ENCODE results near the gene DCLRE1A.
"Not testable (repeated sequence)": the region's sequence is repeated elsewhere in the genome, so short reads cannot be mapped to it uniquely, and the experiment has no call there.

The DCLRE1A gene

DNA sequence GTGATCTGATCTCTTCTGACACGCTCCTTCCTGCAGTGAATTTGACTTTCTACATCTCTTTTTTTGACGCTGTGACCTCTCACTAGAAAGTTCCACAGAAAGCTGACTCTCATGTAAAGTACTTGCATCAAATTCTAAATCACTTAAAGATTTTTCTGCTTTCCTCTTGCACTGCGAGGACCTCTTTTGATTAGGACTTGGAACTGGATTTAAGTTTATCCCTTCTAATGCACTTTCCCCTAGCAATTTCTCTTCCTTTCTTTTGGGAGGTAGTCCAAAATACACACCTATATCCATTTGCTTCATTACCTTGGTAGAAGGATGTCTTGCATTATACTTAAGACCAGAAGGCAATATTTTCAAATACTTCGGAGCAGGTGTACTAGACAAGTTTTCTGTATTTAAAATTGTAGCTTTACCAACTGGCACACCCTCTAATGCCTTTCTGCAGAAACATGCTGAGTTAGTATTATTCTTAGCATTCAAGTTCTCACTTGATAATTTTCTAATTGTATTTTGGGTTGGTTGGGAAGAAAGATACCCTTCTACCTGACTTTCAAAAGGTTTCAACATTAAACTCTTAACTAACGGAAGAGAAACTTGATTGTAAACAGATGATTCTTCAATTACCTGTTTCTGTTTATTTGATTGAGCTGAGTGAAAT, 4.6 kb downstream of the DCLRE1A start:
- TF ChIP-seq, protein P1, sequence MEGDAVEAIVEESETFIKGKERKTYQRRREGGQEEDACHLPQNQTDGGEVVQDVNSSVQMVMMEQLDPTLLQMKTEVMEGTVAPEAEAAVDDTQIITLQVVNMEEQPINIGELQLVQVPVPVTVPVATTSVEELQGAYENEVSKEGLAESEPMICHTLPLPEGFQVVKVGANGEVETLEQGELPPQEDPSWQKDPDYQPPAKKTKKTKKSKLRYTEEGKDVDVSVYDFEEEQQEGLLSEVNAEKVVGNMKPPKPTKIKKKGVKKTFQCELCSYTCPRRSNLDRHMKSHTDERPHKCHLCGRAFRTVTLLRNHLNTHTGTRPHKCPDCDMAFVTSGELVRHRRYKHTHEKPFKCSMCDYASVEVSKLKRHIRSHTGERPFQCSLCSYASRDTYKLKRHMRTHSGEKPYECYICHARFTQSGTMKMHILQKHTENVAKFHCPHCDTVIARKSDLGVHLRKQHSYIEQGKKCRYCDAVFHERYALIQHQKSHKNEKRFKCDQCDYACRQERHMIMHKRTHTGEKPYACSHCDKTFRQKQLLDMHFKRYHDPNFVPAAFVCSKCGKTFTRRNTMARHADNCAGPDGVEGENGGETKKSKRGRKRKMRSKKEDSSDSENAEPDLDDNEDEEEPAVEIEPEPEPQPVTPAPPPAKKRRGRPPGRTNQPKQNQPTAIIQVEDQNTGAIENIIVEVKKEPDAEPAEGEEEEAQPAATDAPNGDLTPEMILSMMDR (IDR thresholded peaks at IDR 0.05), result no peak
- TF ChIP-seq ZFX (IDR thresholded peaks at IDR 0.05; ENCODE audit: borderline replicate concordance), result no peak
- H3K27ac ChIP-seq, result no peak overlapping the region

DNA sequence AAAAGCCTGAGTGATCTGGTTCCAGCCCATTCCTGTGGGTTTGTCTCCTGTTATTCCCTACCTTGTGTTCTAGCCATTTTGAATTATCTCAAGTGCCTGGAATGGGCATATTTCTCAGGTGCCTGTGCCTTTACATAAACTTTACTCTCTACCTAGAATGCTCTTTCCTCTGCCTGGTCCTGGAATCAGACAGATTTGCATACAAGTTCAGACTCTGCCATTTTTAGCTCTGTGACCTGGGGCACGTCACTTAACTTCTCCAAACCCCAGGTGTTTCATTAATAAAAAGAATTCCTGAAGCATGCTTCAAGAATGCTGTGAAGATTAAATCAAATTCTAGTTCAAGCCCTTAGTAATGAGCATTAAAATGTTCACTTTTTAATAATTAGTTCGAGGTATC, 7.8 kb downstream of the DCLRE1A start:
- no peak for TF ChIP-seq ZFX (IDR thresholded peaks at IDR 0.05; ENCODE audit: borderline replicate concordance)
- TF ChIP-seq, protein P1 (IDR thresholded peaks at IDR 0.05), result no peak
- H3K27ac ChIP-seq, result no peak overlapping the region

DNA sequence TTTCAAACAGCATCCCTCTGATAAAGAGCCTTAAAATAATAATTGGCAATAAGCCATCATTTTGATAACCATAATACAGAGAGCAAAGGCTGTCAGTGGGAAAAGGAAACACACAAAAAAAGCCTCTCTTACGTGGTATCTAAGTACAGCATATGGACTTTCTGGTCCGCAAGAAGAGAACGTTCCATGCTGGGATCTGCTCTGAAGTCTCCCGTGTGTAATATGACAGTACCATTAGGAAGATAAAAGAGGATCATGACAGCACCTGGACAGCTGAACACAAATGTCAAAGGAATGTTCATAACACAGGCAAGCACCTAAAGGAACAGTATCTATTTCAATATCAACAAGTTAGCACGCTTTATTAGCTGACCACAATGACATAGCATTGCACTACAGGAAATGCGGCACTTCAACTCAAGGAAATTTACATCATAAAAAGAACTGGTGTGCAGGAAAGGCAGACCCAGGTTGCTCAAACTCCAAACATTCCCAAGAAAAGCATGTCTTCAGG, 9.9 kb downstream of the DCLRE1A start:
- H3K27ac ChIP-seq, result no peak overlapping the region
- TF ChIP-seq, protein P1 (IDR thresholded peaks at IDR 0.05), result no peak
- TF ChIP-seq ZFX (IDR thresholded peaks at IDR 0.05; ENCODE audit: borderline replicate concordance), result no peak

DNA sequence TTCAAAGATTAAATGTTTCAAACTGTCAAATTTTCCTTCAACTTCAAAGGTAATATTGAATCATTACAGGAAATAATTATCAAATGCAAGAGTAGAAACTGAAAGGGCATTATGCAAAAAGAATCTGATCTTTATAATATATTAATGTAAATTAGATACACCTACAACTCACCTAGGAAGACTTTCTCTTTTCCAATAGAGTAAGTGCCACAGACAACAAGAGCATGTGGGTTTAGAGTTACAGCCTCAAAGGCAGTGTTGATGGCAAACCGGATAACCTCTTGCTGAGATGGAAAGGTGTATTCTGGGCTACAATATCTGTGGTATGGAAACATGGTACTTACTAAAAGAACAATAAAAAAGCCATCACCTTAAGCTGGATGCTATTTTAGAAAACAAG, 11.7 kb downstream of the DCLRE1A start:
- TF ChIP-seq, protein P1 (IDR thresholded peaks at IDR 0.05), result no peak
- no peak for TF ChIP-seq ZFX (IDR thresholded peaks at IDR 0.05; ENCODE audit: borderline replicate concordance)
- H3K27ac ChIP-seq, result no peak overlapping the region

DNA sequence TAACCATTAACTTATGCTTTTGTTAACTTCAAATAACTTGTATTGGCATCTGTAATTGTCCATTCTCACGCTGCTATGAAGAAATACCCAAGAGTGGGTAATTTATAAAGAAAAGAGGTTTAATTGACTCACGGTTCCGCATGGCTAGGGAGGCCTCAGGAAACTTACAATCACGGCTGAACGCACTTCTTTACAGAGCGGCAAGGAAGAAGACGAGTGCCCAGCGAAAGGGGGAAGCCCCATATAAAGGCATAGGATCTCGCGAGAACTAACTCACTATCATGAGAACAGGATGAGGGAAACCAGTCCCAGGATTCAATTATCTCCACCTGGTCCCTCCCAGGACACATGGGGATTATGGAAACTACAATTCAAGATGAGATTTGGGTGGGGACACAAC, 25.3 kb downstream of the DCLRE1A start:
- H3K27ac ChIP-seq, result not testable (repeated sequence)

DNA sequence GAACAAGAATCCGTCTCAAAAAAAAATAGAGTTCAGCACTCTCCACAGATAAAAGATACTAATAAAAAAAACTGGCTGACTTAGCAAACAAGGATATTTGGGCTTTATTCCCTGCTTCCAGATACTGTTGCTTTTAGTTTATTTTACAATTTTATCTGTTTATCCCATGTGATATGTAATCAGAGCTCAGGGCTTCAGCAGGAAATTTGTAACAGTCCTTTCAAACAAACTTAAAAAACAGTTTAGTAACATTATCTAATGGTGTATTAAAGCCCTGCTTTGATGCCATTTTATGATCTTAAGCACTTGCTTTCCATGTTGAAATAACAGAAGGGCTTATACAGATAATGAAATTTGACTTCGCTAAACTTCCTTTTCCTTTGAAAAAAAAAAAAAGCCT, 28.1 kb downstream of the DCLRE1A start:
- TF ChIP-seq, protein P1 (IDR thresholded peaks at IDR 0.05), result no peak
- TF ChIP-seq ZFX (IDR thresholded peaks at IDR 0.05; ENCODE audit: borderline replicate concordance), result no peak
- no peak overlapping the region for H3K27ac ChIP-seq

DNA sequence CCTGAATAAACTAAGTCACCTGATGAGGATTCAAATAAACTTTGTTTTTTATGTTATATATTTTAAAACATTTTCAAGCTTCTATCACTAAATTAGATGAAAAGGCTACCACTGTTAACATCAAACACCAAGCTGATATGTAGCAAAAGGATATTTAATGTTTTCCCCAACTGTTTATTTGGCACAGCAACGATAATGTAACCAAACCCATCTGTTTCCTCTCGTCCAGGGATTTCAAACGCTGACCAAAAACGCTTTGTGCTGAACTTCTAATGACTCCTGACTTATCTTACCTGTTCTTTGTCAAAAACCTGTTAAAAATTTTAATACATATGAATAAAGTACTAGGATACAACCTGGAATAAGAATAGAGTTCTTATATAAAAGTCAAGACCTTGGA, 30.5 kb downstream of the DCLRE1A start:
- H3K27ac ChIP-seq, result no peak overlapping the region
- TF ChIP-seq, protein P1 (IDR thresholded peaks at IDR 0.05), result no peak
- no peak for TF ChIP-seq ZFX (IDR thresholded peaks at IDR 0.05; ENCODE audit: borderline replicate concordance)

DNA sequence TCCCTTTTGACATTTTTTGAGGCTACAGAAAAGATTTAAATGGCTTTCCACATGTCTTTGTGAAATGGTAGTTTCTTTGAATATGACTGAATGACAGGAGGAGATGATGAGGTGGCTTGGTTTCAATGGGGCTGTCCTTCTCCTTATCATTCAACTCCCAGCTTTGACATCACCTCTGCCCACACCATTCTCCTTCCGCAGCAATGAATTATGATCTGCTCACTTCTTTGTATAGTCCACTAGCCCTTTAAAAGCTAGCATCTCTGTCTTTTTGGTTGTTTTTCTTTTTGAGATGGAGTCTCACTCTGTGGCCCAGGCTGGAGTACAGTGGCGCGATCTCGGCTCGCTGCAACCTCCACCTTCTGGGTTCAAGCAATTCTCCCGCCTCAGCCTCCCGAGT, 31.7 kb downstream of the DCLRE1A start:
- TF ChIP-seq, protein P1 (IDR thresholded peaks at IDR 0.05), result no peak
- no peak for TF ChIP-seq ZFX (IDR thresholded peaks at IDR 0.05; ENCODE audit: borderline replicate concordance)

DNA sequence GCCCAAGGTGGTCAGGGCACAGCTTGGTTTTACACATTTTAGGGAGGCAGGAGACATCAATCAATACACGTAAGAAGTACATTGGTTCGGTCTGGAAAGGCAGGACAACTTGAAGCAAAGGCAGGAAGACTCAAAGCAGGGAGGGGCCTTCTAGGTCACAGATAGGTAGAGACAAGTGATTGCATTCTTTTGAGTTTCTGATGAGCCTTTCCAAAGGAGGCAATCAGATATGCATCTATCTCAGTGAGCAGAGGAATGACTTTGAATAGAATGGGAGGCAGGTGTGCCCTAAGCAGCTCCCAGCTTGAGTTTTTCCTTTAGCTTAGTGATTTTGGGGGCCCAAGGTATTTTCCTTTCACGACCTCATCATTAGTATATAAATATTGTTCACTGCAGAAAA, 32.6 kb downstream of the DCLRE1A start:
- H3K27ac ChIP-seq, result not testable (repeated sequence)

More for the DNA sequence above, 31.7 kb downstream of the DCLRE1A start:
- H3K27ac ChIP-seq, result no peak overlapping the region
